ENCODE results near the gene NTSR1. TPM values are rescaled to one million over a fixed set of nuclear protein-coding genes. Genes with fewer than 3 reads are reported as not detected.

Gene NTSR1
- total RNA-seq, 1 donor from 2014 or later, result 0.09 TPM

- Histone ChIP-seq H3K27me3 (peaks cover 23% of the 10 kb centered on the region), H3K9me3 (peaks cover 7% of the 10 kb centered on the region)
These were observed 16.3 kb downstream of the NTSR1 start for GRCh38 chr20:62724692-62725595.

GRCh38 chr20:62725596-62726268 is 17.1 kb downstream of the NTSR1 start:
- intact Hi-C loops (cut with DNase I), result no loop called here
- Histone ChIP-seq H3K36me3 (no peaks in the 10 kb centered on the region), H3K4me1 (peaks cover 6% of the 10 kb centered on the region), H3K27me3 (peaks cover 23% of the 10 kb centered on the region), H3K27ac (no peak overlapping the region), H3K4me3 (no peak overlapping the region), H3K9me3 (peaks cover 7% of the 10 kb centered on the region)
- TF ChIP-seq CTCF (IDR thresholded peaks at IDR 0.05), result no peak
- ATAC-seq (no peak), DNase-seq (no peak)

More at GRCh38 chr20:62724692-62725595, 16.3 kb downstream of the NTSR1 start:
- DNase-seq (no peak), ATAC-seq (no peak)
- Histone ChIP-seq H3K27ac (no peak overlapping the region), H3K4me3 (no peak overlapping the region), H3K36me3 (no peaks in the 10 kb centered on the region), H3K4me1 (peaks cover 6% of the 10 kb centered on the region)
- TF ChIP-seq CTCF (IDR thresholded peaks at IDR 0.05), result no peak
- intact Hi-C loops (cut with DNase I), result no loop called here

GRCh38 chr20:62726276-62726675 is 17.6 kb downstream of the NTSR1 start:
- H3K27ac ChIP-seq, result no peak overlapping the region
- H3K9me3 ChIP-seq, result peaks cover 2% of the 10 kb centered on the region
- peaks cover 6% of the 10 kb centered on the region for H3K4me1 ChIP-seq
- H3K36me3 ChIP-seq, result no peaks in the 10 kb centered on the region
- H3K27me3 ChIP-seq, result peaks cover 23% of the 10 kb centered on the region
- TF ChIP-seq CTCF (IDR thresholded peaks at IDR 0.05), result no peak
- H3K4me3 ChIP-seq, result no peak overlapping the region
- DNase-seq (no peak), ATAC-seq (no peak)
- intact Hi-C loops (cut with DNase I), result no loop called here

- DNase-seq (no peak), ATAC-seq (no peak)
- peaks cover 6% of the 10 kb centered on the region for H3K4me1 ChIP-seq
- no peaks in the 10 kb centered on the region for H3K9me3 ChIP-seq
- intact Hi-C loops (cut with DNase I), result no loop called here
- H3K4me3 ChIP-seq, result no peak overlapping the region
- no peak overlapping the region for H3K27ac ChIP-seq
- TF ChIP-seq CTCF (IDR thresholded peaks at IDR 0.05), result no peak
- H3K36me3 ChIP-seq, result no peaks in the 10 kb centered on the region
- peaks cover 23% of the 10 kb centered on the region for H3K27me3 ChIP-seq
These were observed 18.3 kb downstream of the NTSR1 start for GRCh38 chr20:62726716-62727583.

- peaks cover 23% of the 10 kb centered on the region for H3K27me3 ChIP-seq
- H3K4me3 ChIP-seq, result no peak overlapping the region
- H3K4me1 ChIP-seq, result peaks cover 6% of the 10 kb centered on the region
- intact Hi-C loops (cut with DNase I), result no loop called here
- H3K9me3 ChIP-seq, result no peaks in the 10 kb centered on the region
- no peak for DNase-seq
- no peaks in the 10 kb centered on the region for H3K36me3 ChIP-seq
- TF ChIP-seq CTCF (IDR thresholded peaks at IDR 0.05), result no peak
- no peak overlapping the region for H3K27ac ChIP-seq
- ATAC-seq, result no peak
These were observed 19.0 kb downstream of the NTSR1 start for GRCh38 chr20:62727584-62728027.

All from upper lobe of right lung (tissue), 1 donor.